HCT116 (cell line): ENCODE results near the gene RAET1G.

Experiments used
- ATF3 ChIP-seq: IDR thresholded peaks from 2 replicates; pipeline ENCODE4 v1.6.1; 2012
- RAD21 ChIP-seq: IDR thresholded peaks from 2 replicates; pipeline ENCODE4 v1.6.1; 2012; ENCODE audit warnings: low read depth, mild to moderate bottlenecking
- REST ChIP-seq: IDR thresholded peaks from 2 replicates; pipeline ENCODE4 v1.6.1; 2012; ENCODE audit warnings: low read depth

- no peak for TF ChIP-seq REST
- no peak for TF ChIP-seq ATF3
- peak; percentile 44 for TF ChIP-seq RAD21
Measured at GRCh38 chr6:149929422-149929821, 6.5 kb upstream of the RAET1G start.
